IPS-11a (cell line): ENCODE data around the gene GNG12.
A peak's percentile ranks its signal among the peaks of the same experiment; 100 is the strongest.

ENCODE experiments used
- H3K4me3 ChIP-seq: one replicate; pipeline ENCODE4 v1.5.1; 2013; ENCODE audit warnings: low read depth, low read length, control low read depth

The GNG12 gene

GRCh38 chr1:67686267-67687197, 146.7 kb downstream of the GNG12 start:
- H3K4me3 ChIP-seq, result peak overlapping the region; percentile 89

- H3K4me3 ChIP-seq, result peak overlapping the region; percentile 89
Measured at GRCh38 chr1:67685558-67686266, 147.6 kb downstream of the GNG12 start.

DNA sequence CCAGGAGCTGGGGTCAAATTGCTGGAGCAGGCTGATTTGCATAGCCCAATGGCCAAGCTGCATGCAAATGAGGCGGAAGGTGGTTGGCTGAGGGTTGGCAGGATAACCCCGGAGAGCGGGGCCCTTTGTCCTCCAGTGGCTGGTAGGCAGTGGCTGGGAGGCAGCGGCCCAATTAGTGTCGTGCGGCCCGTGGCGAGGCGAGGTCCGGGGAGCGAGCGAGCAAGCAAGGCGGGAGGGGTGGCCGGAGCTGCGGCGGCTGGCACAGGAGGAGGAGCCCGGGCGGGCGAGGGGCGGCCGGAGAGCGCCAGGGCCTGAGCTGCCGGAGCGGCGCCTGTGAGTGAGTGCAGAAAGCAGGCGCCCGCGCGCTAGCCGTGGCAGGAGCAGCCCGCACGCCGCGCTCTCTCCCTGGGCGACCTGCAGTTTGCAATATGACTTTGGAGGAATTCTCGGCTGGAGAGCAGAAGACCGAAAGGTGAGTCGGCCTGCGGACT, 148.2 kb downstream of the GNG12 start, which contains the start of gene GADD45A:
TSS of gene GADD45A (plus strand) at position 135 of the 491 bp plus-strand sequence. CDS start at position 429, 294 bp downstream.
- peak within 1 kb of the TSS; percentile 89 for H3K4me3 ChIP-seq

- H3K4me3 ChIP-seq, result no peak overlapping the region
Measured at GRCh38 chr1:67684526-67685066, 148.7 kb downstream of the GNG12 start.

- H3K4me3 ChIP-seq, result no peak overlapping the region
Measured at GRCh38 chr1:67683766-67684525, 149.3 kb downstream of the GNG12 start.

DNA sequence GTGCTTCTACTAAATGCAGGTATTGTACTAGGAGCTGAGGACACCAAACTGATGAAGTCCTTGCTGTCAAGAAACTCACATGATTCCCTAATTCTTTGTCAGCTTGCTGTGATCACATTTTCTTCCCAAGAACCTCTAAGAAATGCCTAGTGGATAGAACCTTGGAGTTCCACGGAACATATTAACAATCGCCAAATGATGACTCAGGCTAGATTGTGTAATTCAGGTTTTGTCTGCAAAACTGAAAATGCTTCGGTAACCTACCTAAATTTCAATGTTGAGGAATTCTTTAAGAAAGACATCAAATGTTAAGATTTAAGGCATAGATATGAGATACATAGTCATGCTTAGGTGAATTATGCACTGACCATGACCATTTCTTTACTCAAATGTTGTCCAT, 150.0 kb downstream of the GNG12 start:
- no peak overlapping the region for H3K4me3 ChIP-seq

DNA sequence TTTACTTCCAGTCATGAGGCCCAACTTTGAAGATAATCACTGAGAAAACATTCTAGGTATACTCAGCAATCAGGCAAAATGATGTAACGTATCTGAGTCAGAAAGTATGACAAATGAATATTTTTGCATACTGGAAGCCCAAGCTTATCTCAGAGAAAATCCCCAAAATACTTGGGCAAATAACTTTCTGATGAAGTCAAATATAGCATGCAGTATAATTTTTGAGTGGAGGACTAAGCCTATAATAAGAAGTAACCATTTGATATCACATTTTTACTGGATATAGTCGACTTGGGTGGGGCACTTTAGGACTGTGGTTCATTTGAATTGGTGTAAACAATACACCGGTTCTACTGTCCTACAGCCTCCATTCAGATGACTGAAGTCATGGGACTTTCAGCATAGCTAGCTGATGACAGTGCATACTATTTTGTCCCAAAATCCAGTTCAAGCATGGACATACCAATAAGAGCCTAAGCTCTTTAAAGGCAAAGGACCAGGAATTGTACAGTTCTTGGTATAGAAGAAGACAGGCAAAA, 150.5 kb downstream of the GNG12 start:
- H3K4me3 ChIP-seq, result no peak overlapping the region

- H3K4me3 ChIP-seq, result no peak overlapping the region
Measured at GRCh38 chr1:67680486-67680885, 152.8 kb downstream of the GNG12 start.

GRCh38 chr1:67679691-67680090, 153.6 kb downstream of the GNG12 start:
- H3K4me3 ChIP-seq, result no peak overlapping the region

- H3K4me3 ChIP-seq, result no peak overlapping the region
Measured at GRCh38 chr1:67677930-67678329, 155.3 kb downstream of the GNG12 start.

- no peak overlapping the region for H3K4me3 ChIP-seq
Measured at GRCh38 chr1:67677408-67677807, 155.9 kb downstream of the GNG12 start.

DNA sequence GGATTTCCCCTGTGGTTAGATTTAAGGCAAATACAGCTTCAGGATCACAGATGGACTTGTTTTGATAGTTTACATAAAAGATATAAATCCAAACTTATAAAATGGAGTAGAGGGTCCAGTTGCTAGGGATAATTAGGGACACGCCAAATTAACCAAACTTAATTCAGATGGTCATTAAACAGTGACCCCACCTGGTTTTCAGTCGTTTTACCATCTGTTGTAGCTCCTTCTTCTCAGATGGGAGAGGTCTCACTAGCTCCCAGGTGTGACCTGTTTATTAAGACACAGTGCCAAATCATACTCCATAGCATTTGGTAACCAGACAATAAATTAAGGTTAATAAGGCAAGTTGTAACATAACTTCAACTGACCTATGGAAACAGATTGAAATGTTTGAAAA, 156.3 kb downstream of the GNG12 start:
- H3K4me3 ChIP-seq, result no peak overlapping the region

DNA sequence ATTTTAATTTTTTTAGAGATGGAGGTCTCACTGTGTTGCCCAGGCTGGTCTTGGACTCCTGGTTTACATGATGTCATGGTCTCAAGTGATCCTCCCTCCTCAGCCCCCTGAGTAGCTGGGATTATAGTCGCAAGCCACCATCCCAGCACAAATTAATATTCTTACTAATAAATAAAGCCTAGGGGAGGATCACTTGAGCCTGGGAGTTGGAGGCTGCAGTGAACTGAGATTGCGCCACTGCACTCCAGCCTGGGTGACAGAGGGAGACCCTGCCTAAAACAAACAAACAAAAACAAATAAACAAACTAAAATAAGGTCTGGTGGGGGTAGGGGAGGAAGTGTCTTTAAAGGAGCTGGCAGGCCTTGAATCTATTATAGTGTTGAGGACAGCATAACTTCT, 157.0 kb downstream of the GNG12 start:
- H3K4me3 ChIP-seq, result no peak overlapping the region

DNA sequence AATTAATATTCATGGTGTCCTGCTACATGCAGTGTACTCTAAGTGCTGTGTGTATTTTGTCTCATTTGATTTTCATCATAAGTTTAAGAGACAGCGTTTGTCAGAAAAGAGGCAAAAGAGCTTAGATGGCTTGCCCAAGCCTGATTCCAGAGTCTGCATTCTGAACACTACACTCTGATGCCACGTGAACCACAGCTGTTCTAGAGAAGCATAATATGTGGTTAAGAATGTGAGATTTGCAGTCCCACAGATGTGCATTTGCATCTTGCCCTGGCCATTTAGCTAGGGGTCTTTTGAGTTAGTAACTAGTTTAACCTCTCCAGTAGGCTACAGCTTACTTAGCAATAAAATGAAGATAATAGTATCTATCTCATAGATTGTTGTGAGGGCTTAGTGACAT, 157.5 kb downstream of the GNG12 start:
- H3K4me3 ChIP-seq, result no peak overlapping the region

- no peak overlapping the region for H3K4me3 ChIP-seq
Measured at GRCh38 chr1:67674260-67675011, 158.8 kb downstream of the GNG12 start.

DNA sequence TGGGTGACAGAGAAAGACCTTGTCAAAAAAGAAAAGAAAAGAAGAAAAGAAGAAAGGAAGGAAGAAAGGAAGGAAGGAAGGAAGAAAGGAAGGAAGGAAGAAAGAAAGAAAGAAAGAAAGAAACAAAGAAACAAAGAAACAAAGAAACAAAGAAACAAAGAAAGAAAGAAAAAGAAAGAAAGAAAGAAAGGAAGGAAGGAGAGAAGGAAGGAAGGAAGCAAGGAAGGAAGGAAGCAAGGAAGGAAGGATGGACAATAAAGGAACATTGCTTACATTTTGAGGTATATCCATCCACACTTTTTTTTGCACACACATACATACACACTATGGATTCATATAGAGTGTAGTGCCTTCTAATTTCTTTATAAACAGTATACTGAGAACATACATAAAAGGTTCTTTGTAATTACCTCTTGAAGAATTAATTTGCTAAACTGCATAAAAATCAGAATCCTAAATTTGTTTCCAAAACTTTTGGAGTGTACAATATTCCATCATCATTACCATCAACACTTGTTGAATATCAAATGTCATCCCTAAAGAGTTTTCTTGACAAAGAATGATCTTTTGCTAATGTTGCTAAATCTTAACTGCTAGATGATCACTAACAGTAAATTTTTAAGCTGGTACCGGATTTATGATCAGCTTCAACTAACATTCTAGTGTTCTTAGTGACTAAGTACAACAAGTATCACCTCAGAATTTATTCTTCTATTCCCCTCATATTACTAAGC, 159.6 kb downstream of the GNG12 start:
- H3K4me3 ChIP-seq, result no peak overlapping the region

DNA sequence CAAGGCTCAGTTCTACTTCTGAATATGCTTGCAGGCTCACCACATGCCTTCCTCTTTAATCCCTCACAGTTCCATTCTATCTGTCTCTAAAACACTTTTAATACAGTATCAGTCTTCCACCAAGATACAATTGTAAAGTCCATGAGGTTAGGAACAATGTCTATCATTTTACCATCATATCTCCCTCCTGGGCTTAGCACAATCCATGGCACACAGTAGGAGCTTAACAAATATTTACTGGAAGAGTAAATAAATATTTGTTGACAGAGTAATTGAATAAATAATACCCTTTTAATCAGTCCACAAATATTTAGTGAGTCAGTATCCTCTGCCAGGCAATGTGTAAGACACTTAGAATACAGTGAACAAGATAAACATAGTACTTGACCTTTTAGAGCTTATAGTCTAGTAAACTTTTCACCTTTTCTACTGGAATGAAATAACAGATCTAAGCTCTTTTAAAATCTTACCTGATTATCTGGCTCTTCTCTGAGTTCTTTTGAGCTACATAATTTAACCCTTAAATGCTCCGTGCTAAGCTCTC, 160.9 kb downstream of the GNG12 start:
- no peak overlapping the region for H3K4me3 ChIP-seq

DNA sequence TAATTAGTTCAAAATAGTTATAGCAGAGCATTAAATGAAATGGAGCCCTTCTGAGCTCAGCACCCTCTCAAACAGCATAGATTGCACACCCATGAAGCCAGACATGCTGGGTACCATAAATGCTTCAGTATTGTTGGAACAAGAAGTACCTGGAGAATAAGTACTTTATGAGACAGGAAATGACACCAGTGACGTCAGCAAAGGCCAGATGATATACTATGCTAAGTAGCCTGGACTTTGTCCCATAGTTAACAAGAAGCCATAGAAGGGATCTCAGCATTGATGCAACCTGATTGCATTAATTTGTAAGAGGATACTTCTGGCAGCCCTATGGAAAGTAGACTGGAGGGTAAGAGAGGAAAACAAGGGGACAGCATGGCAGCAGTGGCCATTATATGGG, 164.6 kb downstream of the GNG12 start:
- no peak overlapping the region for H3K4me3 ChIP-seq

GRCh38 chr1:67666636-67667035, 166.6 kb downstream of the GNG12 start:
- no peak overlapping the region for H3K4me3 ChIP-seq
